Heart left ventricle (tissue), 13 donors: ENCODE data around the gene PLIN4.

Source experiments
- POLR2A ChIP-seq, 2 donors: fragments of 450-650 bp; IDR thresholded peaks; one replicate each; pipeline ENCODE4 v1.6.1; 2017; ENCODE audit warnings: antibody characterized with exemption in 2 of 2, mild to moderate bottlenecking in 2 of 2, moderate library complexity in 2 of 2
- TF ChIP-seq, protein P1 (sequence below), 12 donors: fragments of 200-600 bp; sonication (generic) in 4 of 12; IDR thresholded peaks; one replicate each; pipeline versions ENCODE4 v1.5.0 to v1.8.0; 2018 to 2022; ENCODE audit warnings: antibody characterized with exemption in 12 of 12, mild to moderate bottlenecking in 5 of 12
- donor health status: ischemic (EF 13 %, LVEDD 7.1; RV severe dilation, severe dysfunction).
- donor health status: DM: no; HTN: yes; CAD: no.
- donor health status: DM: no; HTN: no; CAD: no.
- donor health status: ischemic (EF 25% LVEDD 6.9; RV normal size, moderate dysfunction).
- donor health status: ischemic (EF 25% LVEDD 5.7; RV mildly dilated, moderate dysfunction).
- donor health status: ischemic (EF 35%, LVEDD 5.7; RV mildly dilated, moderate dysfunction).
- donor health status: nonischemic (EF 11% LVEDD 7.7; RV severe dilation, severe dysfunction).
- donor health status: DM: yes; HTN: yes; CAD: no.
- donor health status: PGD.
- donor health status: ischemic (EF 29% LVEDD 5.4; RV normal size, mild dysfunction).
- donor health status: nonischemic (EF 23%, LVEDD 6.1; RV moderate dilation, normal function).

- TF ChIP-seq, protein P1, sequence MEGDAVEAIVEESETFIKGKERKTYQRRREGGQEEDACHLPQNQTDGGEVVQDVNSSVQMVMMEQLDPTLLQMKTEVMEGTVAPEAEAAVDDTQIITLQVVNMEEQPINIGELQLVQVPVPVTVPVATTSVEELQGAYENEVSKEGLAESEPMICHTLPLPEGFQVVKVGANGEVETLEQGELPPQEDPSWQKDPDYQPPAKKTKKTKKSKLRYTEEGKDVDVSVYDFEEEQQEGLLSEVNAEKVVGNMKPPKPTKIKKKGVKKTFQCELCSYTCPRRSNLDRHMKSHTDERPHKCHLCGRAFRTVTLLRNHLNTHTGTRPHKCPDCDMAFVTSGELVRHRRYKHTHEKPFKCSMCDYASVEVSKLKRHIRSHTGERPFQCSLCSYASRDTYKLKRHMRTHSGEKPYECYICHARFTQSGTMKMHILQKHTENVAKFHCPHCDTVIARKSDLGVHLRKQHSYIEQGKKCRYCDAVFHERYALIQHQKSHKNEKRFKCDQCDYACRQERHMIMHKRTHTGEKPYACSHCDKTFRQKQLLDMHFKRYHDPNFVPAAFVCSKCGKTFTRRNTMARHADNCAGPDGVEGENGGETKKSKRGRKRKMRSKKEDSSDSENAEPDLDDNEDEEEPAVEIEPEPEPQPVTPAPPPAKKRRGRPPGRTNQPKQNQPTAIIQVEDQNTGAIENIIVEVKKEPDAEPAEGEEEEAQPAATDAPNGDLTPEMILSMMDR (IDR thresholded peaks at IDR 0.05) = no peak
- no peak for TF ChIP-seq POLR2A (IDR thresholded peaks at IDR 0.05)
Observed at GRCh38 chr19:4507804-4508203, 10.5 kb downstream of the PLIN4 start.
